Pulmonary artery endothelial cell (primary cell): ENCODE measurements around the gene ALDH16A1. TPM values are rescaled to one million over a fixed set of nuclear protein-coding genes. Genes with fewer than 3 reads are reported as not detected.
"Not testable (repeated sequence)": the region's sequence is repeated elsewhere in the genome, so short reads cannot be mapped to it uniquely, and the experiment has no call there.

Experiments used
- DNase-seq: peaks from one replicate; pipeline ENCODE4 v3.0.0-alpha.2; 2011; ENCODE audit warnings: low read depth, low spot score
- total RNA-seq: library from RNA; depleted of rRNA; stranded (reverse); fragments of >200 nt; gene quantifications from 2 replicates; pipeline ENCODE4 v1.2.3, GENCODE V29; 2014

Gene ALDH16A1
- total RNA-seq, 1 donor from 2014 or later, result 54.9 TPM

DNA sequence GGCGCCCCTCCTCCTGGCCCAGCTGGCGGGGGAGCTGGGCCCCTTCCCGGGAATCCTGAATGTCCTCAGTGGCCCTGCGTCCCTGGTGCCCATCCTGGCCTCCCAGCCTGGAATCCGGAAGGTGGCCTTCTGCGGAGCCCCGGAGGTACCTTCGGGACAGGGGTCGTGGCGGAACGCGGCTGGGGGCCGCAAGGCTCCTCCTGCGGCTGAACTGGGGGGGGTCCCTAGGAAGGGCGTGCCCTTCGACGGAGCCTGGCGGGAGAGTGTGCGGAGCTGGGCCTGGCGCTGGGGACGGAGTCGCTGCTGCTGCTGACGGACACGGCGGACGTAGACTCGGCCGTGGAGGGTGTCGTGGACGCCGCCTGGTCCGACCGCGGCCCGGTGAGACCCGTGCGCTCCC, 8.6 kb downstream of the ALDH16A1 start:
- DNase-seq, result no peak

- DNase-seq, result no peak
Measured at GRCh38 chr19:49462492-49462891, 9.5 kb downstream of the ALDH16A1 start.

- DNase-seq, result no peak
Measured at GRCh38 chr19:49463960-49464740, 11.1 kb downstream of the ALDH16A1 start.

DNA sequence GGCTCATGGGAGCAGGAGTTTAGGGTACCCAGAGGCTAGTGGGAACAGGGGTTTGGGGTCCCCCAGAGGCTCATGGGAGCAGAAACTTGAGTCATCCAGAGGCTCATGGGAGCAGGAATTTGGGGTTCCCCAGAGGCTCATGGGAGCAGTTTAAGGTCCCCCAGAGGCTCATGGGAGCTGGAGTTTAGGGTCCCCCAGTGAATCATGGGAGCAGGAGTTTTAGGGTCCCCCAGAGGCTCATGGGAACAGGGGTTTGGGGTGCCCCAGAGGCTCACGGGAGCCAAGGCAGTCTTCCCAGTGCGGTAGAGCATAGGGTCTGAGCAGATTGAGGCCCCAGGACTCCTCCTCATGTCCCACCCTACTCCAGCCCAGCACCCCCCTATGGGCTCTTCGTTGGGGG, 12.3 kb downstream of the ALDH16A1 start:
- DNase-seq, result no peak

- no peak for DNase-seq
Measured at GRCh38 chr19:49468199-49468598, 15.2 kb downstream of the ALDH16A1 start.

GRCh38 chr19:49468746-49469447, 15.9 kb downstream of the ALDH16A1 start:
- DNase-seq, result no peak

DNA sequence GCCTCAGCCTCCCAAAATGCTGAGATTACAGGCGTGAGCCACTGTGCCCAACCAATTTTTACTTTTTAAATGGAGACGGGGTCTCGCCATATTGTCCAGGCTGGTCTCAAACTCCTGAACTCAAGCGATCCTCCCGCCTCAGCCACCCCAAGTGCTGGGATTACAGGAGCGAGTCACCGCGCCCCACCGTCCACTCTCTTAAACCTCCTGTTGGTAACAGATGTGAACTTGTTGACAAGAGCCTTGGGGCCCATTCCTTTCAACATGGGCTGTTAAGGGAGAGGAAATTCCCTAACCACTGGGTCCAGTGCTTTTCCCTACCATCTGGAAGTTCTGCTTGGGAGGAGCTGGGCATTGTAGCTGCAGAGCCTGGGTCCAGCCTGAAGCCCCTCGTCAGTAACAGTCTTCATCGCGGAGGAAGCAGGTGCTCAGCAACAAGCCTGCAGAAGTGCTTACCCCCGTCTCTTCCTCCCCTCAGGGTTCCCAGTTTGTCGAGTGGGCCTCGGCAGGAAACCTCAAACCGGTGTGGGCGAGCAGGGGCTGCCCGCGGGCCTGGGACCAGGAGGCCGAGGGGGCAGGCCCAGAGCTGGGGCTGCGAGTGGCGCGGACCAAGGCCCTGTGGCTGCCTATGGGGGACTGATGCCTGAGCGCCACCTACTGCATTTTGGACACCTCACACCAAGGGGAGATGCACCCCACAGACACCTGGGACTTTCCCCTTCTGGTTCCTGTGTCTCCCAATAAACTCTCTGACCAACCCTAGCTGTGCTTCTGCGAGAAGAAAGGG, 17.0 kb downstream of the ALDH16A1 start:
- DNase-seq, result no peak

DNA sequence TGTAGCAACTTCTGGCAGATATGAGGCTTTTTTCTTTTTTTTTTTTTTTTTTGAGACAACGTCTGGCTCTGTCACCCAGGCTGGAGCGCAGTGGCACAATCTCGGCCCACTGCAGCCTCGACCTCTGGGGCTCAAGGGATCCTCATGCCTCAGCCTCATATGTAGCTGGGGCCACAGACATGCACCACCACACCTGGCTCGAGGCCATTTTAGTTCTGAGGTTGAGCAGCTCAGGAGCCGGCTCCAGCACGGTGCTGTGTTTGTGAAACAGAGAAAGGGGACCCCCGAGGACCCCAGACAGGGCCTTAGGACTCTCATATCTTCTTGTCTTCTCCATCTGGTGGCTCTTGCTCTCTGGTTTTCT, 17.6 kb downstream of the ALDH16A1 start:
- DNase-seq, result no peak

GRCh38 chr19:49472936-49473335, 19.9 kb downstream of the ALDH16A1 start:
- DNase-seq, result no peak

DNA sequence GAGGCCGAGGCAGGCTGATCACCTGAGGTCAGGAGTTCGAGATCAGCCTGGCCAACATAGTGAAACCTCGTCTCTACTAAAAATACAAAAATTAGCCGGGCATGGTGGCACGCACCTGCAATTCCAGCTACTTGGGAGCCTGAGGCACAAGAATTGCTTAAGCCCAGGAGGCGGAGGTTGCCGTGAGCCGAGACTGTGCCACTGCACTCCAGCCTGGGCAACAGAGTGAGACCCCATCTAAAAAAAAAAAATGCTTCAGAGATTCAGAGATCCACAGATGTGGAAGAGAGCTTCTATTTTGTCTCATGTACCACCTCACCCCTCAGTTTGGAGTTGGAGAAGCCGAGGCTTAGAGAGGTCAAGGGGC, 20.5 kb downstream of the ALDH16A1 start:
- DNase-seq, result not testable (repeated sequence)

- no peak for DNase-seq
Measured at GRCh38 chr19:49473868-49474541, 21.0 kb downstream of the ALDH16A1 start, which contains the start of gene FLT3LG. Gene FLT3LG (plus strand): TSS chr19:49474215. CDS start chr19:49474640, 425 bp downstream.

GRCh38 chr19:49474542-49474924, 21.5 kb downstream of the ALDH16A1 start:
- DNase-seq, result no peak

DNA sequence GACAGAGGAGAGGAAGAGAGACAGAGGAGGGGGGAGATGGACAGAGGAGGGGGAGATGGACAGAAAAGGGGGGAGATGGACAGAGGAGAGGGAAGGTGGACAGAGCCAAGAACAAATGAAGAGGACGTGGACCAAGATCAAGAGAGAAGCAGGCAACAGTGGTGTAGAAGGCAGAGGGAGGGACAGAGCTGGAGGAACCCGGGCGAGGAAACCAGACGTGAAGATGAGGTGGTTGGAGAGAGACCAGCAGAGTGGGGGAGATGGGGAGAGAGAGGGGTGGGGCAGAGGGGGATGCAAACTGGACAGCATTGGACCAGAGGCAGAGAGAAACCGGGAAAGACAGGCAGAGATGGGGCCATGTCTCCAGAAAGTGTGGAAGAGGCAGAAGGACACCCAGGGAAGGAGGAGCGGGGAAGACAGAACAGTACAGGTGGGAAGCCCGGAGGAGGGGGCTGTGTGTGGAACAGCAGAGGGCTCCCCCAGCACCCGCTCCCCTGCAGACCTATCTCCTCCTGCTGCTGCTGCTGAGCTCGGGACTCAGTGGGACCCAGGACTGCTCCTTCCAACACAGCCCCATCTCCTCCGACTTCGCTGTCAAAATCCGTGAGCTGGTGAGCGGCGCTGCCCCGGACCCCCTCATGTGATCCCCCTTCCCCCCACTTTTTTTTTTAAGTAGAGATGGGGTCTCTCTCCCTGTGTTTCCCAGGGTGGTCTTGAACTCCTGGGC, 22.3 kb downstream of the ALDH16A1 start:
- DNase-seq, result no peak

DNA sequence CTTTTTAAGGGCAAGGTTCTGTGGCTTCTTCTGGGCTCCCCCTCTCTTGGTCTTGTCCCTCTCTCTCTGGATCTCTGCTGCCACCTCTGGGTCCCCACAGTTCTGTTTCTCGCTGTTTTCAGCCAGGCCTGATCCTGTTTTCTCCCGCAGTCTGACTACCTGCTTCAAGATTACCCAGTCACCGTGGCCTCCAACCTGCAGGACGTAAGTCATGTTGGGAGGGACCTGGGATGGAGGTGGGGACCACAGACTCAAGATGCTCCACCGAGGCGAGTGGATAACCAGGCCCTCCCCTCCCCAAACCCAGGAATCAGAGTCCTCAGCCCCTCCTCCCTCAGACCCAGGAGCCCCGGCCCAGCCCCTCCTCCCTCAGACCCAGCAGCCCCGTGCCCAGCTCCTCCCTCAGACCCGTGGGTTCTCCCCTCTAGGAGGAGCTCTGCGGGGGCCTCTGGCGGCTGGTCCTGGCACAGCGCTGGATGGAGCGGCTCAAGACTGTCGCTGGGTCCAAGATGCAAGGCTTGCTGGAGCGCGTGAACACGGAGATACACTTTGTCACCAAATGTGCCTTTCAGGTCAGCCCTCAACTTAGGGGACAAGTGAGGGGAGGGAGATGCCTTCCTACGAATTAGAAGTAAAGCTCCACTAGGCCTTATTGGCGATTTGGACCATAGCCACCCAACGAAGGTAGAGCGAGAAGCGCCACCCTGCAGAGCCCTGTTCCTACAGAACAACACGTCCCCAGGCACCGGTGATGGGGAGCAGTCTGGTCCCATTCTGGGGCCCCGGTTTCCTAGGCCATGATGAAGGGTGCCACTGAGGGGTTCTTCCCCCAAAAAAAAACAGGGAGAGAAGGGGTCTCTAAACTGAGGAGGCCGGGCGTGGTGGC, 23.2 kb downstream of the ALDH16A1 start:
- no peak for DNase-seq

DNA sequence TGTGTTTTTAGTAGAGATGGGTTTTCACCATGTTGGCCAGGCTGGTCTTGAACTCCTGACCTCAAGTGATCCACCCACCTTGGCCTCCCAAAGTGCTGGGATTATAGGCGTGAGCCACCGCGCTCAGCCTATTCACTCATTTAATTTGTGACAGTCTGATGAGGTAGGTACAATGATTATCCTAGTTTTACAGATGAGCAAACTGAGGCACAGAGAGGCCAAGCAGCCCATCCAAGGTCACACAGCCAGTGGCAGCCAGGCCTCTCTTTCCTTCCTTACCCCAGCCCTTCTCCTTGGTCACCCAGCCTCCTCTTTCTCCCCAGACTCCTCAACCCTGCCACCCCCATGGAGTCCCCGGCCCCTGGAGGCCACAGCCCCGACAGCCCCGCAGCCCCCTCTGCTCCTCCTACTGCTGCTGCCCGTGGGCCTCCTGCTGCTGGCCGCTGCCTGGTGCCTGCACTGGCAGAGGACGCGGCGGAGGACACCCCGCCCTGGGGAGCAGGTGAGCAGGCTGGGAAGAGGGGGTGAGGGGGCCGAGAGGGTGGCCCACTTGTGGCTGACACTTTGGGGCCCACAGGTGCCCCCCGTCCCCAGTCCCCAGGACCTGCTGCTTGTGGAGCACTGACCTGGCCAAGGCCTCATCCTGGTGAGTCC, 27.1 kb downstream of the ALDH16A1 start:
- DNase-seq, result no peak

GRCh38 chr19:49481020-49481683, 28.1 kb downstream of the ALDH16A1 start:
- no peak for DNase-seq

DNA sequence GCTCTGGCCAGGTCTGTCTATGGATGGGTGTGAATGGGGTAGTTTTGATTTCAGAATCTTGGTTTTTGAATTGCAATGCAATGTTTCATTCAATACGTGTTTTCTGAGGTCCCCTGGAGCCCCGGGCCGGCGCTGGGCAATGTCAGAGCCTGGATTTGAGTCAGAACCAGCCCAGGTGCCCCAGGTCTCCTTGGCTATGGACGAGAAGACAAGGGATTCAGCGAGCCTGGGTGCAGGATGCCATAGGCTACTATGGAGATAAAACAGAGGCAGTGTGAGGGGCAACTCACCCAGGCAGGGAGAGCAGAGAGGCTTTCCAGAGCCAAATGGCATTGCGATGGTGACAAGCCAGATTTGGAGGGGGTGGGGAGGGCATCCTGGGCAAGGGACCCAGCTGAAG, 33.2 kb downstream of the ALDH16A1 start:
- DNase-seq, result no peak

- DNase-seq, result no peak
Measured at GRCh38 chr19:49486710-49487276, 33.8 kb downstream of the ALDH16A1 start.
